Inferior parietal cortex (tissue), 1 donor: ENCODE data around the gene CNTN5.
"Not testable (repeated sequence)": the region's sequence is repeated elsewhere in the genome, so short reads cannot be mapped to it uniquely, and the experiment has no call there.

ENCODE experiments used
- DNase-seq: peaks from one replicate; pipeline ENCODE4 v3.0.0-alpha.2; 2016; ENCODE audit errors: extremely low spot score

CNTN5 gene

GRCh38 chr11:99275521-99275920, 254.8 kb downstream of the CNTN5 start:
- DNase-seq: no peak

- no peak for DNase-seq
Measured at GRCh38 chr11:99277281-99277680, 256.5 kb downstream of the CNTN5 start.

- DNase-seq: no peak
Measured at GRCh38 chr11:99279266-99279665, 258.5 kb downstream of the CNTN5 start.

GRCh38 chr11:99281331-99281730, 260.6 kb downstream of the CNTN5 start:
- DNase-seq: no peak

- DNase-seq: not testable (repeated sequence)
Measured at GRCh38 chr11:99297925-99298324, 277.2 kb downstream of the CNTN5 start.

GRCh38 chr11:99307510-99308088, 286.9 kb downstream of the CNTN5 start:
- DNase-seq: no peak

GRCh38 chr11:99311870-99312269, 291.1 kb downstream of the CNTN5 start:
- no peak for DNase-seq

GRCh38 chr11:99316776-99317520, 296.2 kb downstream of the CNTN5 start:
- DNase-seq: no peak

- no peak for DNase-seq
Measured at GRCh38 chr11:99320769-99321290, 300.1 kb downstream of the CNTN5 start.

GRCh38 chr11:99325847-99326246, 305.1 kb downstream of the CNTN5 start:
- DNase-seq: no peak

GRCh38 chr11:99327066-99327465, 306.3 kb downstream of the CNTN5 start:
- no peak for DNase-seq

- DNase-seq: no peak
Measured at GRCh38 chr11:99327527-99327926, 306.8 kb downstream of the CNTN5 start.

- no peak for DNase-seq
Measured at GRCh38 chr11:99333621-99334020, 312.9 kb downstream of the CNTN5 start.

- DNase-seq: no peak
Measured at GRCh38 chr11:99343117-99343516, 322.4 kb downstream of the CNTN5 start.

GRCh38 chr11:99349151-99349673, 328.5 kb downstream of the CNTN5 start:
- DNase-seq: no peak

- DNase-seq: peak; percentile 38
Measured at GRCh38 chr11:99351624-99352023, 330.9 kb downstream of the CNTN5 start.

GRCh38 chr11:99352642-99353041, 331.9 kb downstream of the CNTN5 start:
- DNase-seq: no peak

GRCh38 chr11:99366546-99366945, 345.8 kb downstream of the CNTN5 start:
- no peak for DNase-seq

- no peak for DNase-seq
Measured at GRCh38 chr11:99368583-99368982, 347.8 kb downstream of the CNTN5 start.

- DNase-seq: peak; percentile 32
Measured at GRCh38 chr11:99370549-99371216, 349.9 kb downstream of the CNTN5 start.

- DNase-seq: no peak
Measured at GRCh38 chr11:99371257-99371656, 350.5 kb downstream of the CNTN5 start.

GRCh38 chr11:99376463-99376862, 355.7 kb downstream of the CNTN5 start:
- DNase-seq: no peak
